SU-DHL-6 (cell line): ENCODE measurements around the gene PTH2.

Experiments used
- H2AFZ ChIP-seq: fragments of 200-600 bp; sonication (generic); 2 replicates; pipeline ENCODE4 v1.6.1; 2014; ENCODE audit warnings: low read depth, mild to moderate bottlenecking, moderate library complexity, mixed read lengths, antibody characterized with exemption, low read length; ENCODE audit not compliant: severe bottlenecking
- H3F3A ChIP-seq: fragments of 200-600 bp; shearing (Covaris generic); 2 replicates; pipeline ENCODE4 v1.6.0; 2016; ENCODE audit warnings: antibody characterized with exemption, mild to moderate bottlenecking; ENCODE audit not compliant: insufficient read depth
- H3K27ac ChIP-seq: fragments of 200-600 bp; sonication (generic); 2 replicates; pipeline ENCODE4 v1.5.1; 2016; ENCODE audit warnings: low read depth, mild to moderate bottlenecking, low read length, moderate library complexity, mixed read lengths
- H3K27me3 ChIP-seq: fragments of 200-600 bp; sonication (generic), shearing (Covaris generic); 2 replicates; pipeline ENCODE4 v1.6.0; 2014; ENCODE audit warnings: mild to moderate bottlenecking, low read length
- H3K36me3 ChIP-seq: fragments of 200-600 bp; sonication (generic); 2 replicates; pipeline ENCODE4 v1.6.1; 2014; ENCODE audit warnings: mild to moderate bottlenecking, low read length, mixed read lengths
- H3K4me2 ChIP-seq: fragments of 300-600, 200-600 bp; shearing (Covaris generic), sonication (generic); 2 replicates; pipeline ENCODE4 v1.6.0; 2014; ENCODE audit warnings: low read length, low read depth, mild to moderate bottlenecking; ENCODE audit not compliant: poor library complexity, severe bottlenecking
- H3K4me3 ChIP-seq: fragments of 200-600 bp; sonication (generic); 2 replicates; pipeline ENCODE4 v1.5.1; 2014; ENCODE audit warnings: antibody characterized with exemption, low read length, mild to moderate bottlenecking, mixed read lengths; ENCODE audit not compliant: insufficient read depth, poor library complexity, severe bottlenecking
- H3K79me2 ChIP-seq: fragments of 200-600 bp; sonication (generic); 2 replicates; pipeline ENCODE4 v1.6.1; 2014; ENCODE audit warnings: mild to moderate bottlenecking, low read length, moderate library complexity; ENCODE audit not compliant: insufficient read depth
- H3K9ac ChIP-seq: fragments of 200-600 bp; sonication (generic); 2 replicates; pipeline ENCODE4 v1.7.0; 2014; ENCODE audit warnings: mild to moderate bottlenecking, low read length
- H3K9me2 ChIP-seq: fragments of 200-600 bp; sonication (generic); replicated peaks from 2 replicates; pipeline ENCODE4 v1.6.1; 2014; ENCODE audit warnings: low read length; ENCODE audit not compliant: insufficient read depth
- H3K9me3 ChIP-seq: fragments of 200-600 bp; sonication (generic); 2 replicates; pipeline ENCODE4 v1.6.1; 2014; ENCODE audit warnings: low read length, mixed read lengths; ENCODE audit not compliant: insufficient read depth
- H4K20me1 ChIP-seq: fragments of 200-600 bp; sonication (generic); 2 replicates; pipeline ENCODE4 v1.6.1; 2014; ENCODE audit warnings: low read depth, mild to moderate bottlenecking, antibody characterized with exemption, low read length, moderate library complexity, mixed read lengths
- CTCF ChIP-seq: fragments of 200-600 bp; sonication (generic); IDR thresholded peaks from one replicate; pipeline ENCODE4 v1.5.1; 2017; ENCODE audit warnings: antibody characterized with exemption, mild to moderate bottlenecking, low read length, moderate library complexity; ENCODE audit not compliant: insufficient read depth, poor library complexity, severe bottlenecking
- EZH2phosphoT487 ChIP-seq: fragments of 200-600 bp; sonication (generic), shearing (Covaris generic); conservative IDR thresholded peaks from 2 replicates; pipeline ENCODE4 v1.6.1; 2018; ENCODE audit warnings: mild to moderate bottlenecking, antibody characterized with exemption, low read length, moderate library complexity, mixed read lengths

PTH2 gene

GRCh38 chr19:49421878-49422202 lies 1.4 kb downstream of the PTH2 start:
- Histone ChIP-seq H3K4me2 (no peak overlapping the region), H3F3A (no peaks in the 10 kb centered on the region), H3K36me3 (no peaks in the 10 kb centered on the region), H3K9me2 (no peaks in the 10 kb centered on the region), H3K79me2 (no peaks in the 10 kb centered on the region), H3K27me3 (no peaks in the 10 kb centered on the region), H4K20me1 (no peaks in the 10 kb centered on the region), H3K9me3 (no peaks in the 10 kb centered on the region), H3K4me3 (no peak overlapping the region), H2AFZ (no peak overlapping the region), H3K27ac (no peak overlapping the region), H3K9ac (no peak overlapping the region)
- TF ChIP-seq EZH2phosphoT487 (no peak), CTCF (no peak)

GRCh38 chr19:49421039-49421877 lies 2.0 kb downstream of the PTH2 start:
- TF ChIP-seq EZH2phosphoT487 (no peak), CTCF (no peak)
- Histone ChIP-seq H4K20me1 (no peaks in the 10 kb centered on the region), H3K27ac (no peak overlapping the region), H3K9ac (no peak overlapping the region), H3K9me2 (no peaks in the 10 kb centered on the region), H2AFZ (no peak overlapping the region), H3K36me3 (no peaks in the 10 kb centered on the region), H3K4me2 (no peak overlapping the region), H3F3A (no peaks in the 10 kb centered on the region), H3K9me3 (no peaks in the 10 kb centered on the region), H3K79me2 (no peaks in the 10 kb centered on the region), H3K27me3 (no peaks in the 10 kb centered on the region), H3K4me3 (no peak overlapping the region)

- Histone ChIP-seq H3K9me3 (no peaks in the 10 kb centered on the region), H3K4me3 (no peak overlapping the region), H3K27me3 (no peaks in the 10 kb centered on the region), H3K9ac (no peak overlapping the region), H3K27ac (no peak overlapping the region), H4K20me1 (no peaks in the 10 kb centered on the region), H3K9me2 (no peaks in the 10 kb centered on the region), H3K79me2 (no peaks in the 10 kb centered on the region), H3K36me3 (no peaks in the 10 kb centered on the region), H3F3A (no peaks in the 10 kb centered on the region), H3K4me2 (no peak overlapping the region), H2AFZ (no peak overlapping the region)
- TF ChIP-seq CTCF = no peak
- TF ChIP-seq EZH2phosphoT487 = no peak
Measured at GRCh38 chr19:49420227-49420626, 3.0 kb downstream of the PTH2 start.
